Stimulated activated CD4-positive, alpha-beta T cell treated with anti-CD3 and anti-CD28 coated beads, Interleukin-1b, Interleukin-23, amount 100 ng/mL, for 24 hours (primary cell): ENCODE data around the gene DEXI.
"Not testable (repeated sequence)": the region's sequence is repeated elsewhere in the genome, so short reads cannot be mapped to it uniquely, and the experiment has no call there.

Source experiments
- DNase-seq, 4 experiments: peaks; one replicate each; pipeline ENCODE4 v3.0.0-alpha.2; 2020; ENCODE audit warnings: low read depth in 4 of 4, low spot score in 1 of 4

Gene DEXI

GRCh38 chr16:10929097-10929496 lies 13.2 kb downstream of the DEXI start:
- not testable (repeated sequence) for DNase-seq

DNA sequence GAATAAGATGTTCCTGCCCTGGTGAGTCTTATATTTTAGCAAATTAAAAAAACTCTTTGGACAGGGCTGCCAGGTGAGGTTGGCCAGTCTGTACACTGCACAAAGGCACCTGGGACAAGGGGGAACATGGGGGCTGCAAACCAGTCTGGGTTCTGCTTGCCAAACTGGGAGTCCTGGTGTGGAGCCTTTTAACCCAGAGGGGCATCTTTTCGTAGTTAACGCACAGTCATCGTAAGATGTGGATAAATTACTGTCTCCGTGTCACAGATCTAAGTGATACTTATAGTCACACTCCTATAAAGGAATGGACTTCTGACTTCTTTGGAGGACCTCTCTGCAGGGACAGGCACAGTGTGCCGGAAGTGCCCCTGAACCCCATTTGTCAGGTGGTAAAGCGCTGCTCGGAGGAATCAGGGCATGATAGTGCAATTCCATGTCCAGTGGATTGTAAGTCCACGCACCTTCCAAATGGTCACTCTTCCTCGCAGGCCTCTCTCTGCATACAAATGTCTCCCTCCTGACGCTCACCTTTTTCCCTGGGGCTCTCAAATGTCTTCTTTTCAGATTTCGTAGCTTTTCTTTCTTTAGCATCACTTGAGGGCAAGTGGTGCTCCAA lies 14.7 kb downstream of the DEXI start:
- DNase-seq = no peak

GRCh38 chr16:10926867-10927266 lies 15.4 kb downstream of the DEXI start:
- DNase-seq = no peak

- no peak for DNase-seq
Observed at GRCh38 chr16:10926094-10926493, 16.2 kb downstream of the DEXI start.

- not testable (repeated sequence) for DNase-seq
Observed at GRCh38 chr16:10925285-10925684, 17.0 kb downstream of the DEXI start.

GRCh38 chr16:10923650-10924214 lies 18.5 kb downstream of the DEXI start:
- DNase-seq = no peak

GRCh38 chr16:10923146-10923649 lies 19.1 kb downstream of the DEXI start:
- DNase-seq = no peak

DNA sequence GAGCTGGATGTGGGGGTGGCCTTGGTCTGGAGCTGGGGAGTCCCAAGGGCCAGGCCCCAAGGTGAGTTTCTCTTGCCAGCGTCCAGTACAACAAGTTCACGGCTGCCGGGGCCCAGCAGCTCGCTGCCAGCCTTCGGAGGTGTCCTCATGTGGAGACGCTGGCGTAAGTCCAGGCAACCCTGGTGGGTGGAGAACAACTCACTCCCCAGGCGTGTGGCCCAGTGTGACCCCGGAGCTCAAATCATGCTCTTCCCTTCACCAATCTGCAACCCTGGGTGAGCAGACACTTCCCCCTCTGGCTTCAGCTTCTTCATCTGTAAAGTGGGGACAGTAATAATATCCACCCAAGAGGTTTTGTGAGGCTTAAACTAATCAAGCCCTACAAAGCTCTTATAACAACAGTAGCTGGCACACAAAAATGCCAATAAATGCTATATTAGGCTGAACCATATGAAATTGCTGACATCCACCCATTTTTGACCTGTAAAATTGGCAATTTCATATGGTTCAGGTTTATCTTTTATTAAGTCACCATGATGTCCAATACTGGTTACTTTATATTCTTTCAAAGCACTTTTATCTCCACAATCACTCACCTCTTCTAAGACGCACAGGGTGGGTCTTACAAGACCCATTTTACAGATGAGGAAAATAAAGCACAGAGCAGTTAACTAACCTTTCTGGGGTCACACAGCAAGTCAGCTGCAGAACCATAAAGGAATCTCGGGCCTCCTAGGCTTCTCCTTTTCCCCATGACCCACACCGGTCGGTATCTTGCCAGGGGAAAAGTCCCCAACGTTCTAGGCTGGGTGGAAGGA lies 19.7 kb downstream of the DEXI start:
- DNase-seq = no peak

DNA sequence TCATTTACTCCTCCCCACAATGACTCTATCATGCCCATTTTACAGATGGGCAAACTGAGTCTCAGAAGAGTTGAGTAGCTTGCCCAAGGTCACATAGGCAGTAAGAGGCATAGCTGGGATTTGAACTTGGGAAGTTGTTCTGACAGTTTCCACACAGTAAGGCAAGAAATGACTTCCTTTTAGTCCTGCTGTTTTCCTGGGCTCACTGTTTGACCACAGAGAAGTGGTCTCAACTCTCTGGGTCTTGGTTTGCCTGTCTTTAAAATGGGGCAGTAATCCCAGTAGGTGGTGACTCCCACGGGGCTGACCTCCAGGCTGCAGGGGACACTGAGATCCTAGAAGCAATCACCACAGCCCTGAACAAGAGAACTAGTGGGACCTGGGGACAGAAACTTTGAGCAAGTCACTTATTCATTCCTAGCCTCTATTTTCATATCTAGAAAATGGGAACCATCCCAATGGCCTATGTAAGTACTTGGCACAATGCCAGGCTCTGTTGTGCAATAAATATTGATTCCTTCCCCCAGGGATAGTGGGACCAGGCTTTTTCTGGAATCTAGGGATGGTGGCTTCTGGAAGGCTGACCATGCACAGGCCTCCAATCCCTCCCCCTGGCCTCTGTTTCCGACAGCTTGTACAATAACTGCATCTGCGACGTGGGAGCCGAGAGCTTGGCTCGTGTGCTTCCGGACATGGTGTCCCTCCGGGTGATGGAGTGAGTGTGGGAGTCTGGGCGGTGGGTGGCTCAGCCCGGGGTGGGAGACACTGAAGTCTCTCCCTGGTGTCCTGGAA lies 20.5 kb downstream of the DEXI start:
- DNase-seq = no peak

- no peak for DNase-seq
Observed at GRCh38 chr16:10920726-10921427, 21.4 kb downstream of the DEXI start.

GRCh38 chr16:10919003-10919351 lies 23.3 kb downstream of the DEXI start:
- DNase-seq = no peak

DNA sequence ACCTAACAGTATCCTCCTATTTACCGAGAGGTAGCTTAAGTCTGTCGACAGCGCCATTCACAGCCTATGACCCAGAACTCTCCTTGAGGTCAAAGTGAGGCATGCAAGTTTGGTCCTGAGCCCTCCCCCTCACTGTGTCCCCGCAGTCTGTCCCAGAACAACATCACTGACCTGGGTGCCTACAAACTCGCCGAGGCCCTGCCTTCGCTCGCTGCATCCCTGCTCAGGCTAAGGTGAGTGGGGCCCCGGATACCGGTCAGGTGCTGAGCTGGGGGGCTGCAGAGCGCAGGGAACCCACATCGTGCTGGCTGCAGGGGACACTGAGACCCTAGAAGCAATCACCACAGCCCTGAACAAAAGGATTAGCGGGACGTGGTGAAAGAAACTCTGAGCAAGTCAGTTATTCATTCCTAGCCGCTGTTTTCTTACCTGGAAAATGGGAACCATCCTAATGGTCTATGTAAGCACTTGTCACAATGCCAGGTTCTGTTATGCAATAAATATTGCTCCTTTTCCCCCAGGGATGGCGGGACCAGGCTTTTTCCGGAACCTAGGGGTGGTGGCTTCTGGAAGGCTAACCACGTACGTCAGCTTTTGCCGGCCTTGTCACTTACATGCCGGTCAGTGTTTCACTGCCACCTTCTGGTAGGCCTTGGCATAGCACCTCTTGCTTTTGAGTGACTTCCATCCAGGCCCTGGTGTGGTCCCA lies 23.8 kb downstream of the DEXI start:
- DNase-seq = peak; percentile 68 to 76 (median 74)

DNA sequence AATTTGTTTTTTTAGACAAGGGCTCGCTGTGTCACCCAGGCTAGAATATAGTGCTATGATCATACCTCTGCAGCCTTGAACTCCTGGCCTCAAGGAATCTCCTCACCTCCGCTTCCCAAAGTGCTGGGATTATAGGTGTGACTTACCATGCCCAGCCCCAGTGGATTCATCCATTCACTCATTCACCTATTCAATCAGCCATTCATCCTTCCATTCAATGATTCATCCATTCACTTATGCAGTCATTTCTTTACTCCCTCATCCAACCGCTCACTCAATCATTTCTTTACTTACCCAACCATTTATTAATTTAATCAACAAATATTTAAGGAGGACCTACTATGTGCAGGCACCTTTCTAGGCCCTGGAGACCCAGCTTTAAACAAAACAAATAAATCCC lies 25.7 kb downstream of the DEXI start:
- DNase-seq = no peak

DNA sequence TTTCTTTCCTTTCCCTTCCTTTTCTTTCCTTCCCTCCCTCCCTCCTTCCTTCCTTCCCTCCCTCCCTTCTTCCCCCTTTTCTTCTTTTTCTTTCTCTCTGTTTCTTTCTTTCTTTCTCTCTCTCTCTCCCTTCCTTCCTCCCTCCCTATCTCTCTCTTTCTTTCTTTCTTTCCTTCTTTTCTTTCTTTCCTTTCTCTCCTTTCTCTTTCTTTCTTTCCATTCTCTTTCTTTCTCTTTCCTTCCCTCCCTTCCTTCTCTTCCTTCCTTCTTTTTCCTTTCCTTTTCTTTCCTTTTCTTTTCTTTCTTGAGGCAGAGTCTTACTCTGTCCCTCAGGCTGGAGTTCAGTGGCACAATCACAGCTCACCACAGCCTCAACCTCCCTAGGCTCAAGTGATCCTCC lies 31.0 kb downstream of the DEXI start:
- no peak for DNase-seq

DNA sequence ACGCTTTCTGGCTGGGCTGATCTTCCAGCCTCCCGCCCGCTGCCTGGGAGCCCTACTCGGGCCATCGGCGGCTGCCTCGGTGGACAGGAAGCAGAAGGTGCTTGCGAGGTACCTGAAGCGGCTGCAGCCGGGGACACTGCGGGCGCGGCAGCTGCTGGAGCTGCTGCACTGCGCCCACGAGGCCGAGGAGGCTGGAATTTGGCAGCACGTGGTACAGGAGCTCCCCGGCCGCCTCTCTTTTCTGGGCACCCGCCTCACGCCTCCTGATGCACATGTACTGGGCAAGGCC lies 34.6 kb downstream of the DEXI start:
- DNase-seq = no peak

- no peak for DNase-seq
Observed at GRCh38 chr16:10906914-10907756, 35.1 kb downstream of the DEXI start.

GRCh38 chr16:10906482-10906881 lies 35.8 kb downstream of the DEXI start:
- DNase-seq = no peak

- no peak for DNase-seq
Observed at GRCh38 chr16:10902999-10903398, 39.3 kb downstream of the DEXI start.

- no peak for DNase-seq
Observed at GRCh38 chr16:10897134-10897533, 45.1 kb downstream of the DEXI start.

DNA sequence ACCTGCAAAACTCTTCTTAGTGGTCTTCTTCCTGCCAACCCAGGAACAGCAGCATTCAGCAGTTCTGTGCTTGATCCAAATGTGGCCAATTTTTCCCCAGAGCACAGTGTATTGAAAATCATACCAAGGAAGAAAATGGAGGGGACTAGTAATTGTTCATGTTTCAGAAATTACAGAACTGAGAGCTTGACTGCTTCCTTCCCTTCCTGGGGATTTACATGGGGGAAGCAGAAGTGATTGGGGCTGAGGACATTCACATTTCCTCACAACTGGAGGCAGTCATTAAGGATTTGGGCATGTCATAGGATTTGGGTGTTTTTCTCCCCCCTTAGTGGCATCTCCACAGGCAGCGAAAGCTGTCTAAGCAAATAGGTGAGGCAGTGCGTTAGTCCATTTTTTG lies 45.5 kb downstream of the DEXI start:
- no peak for DNase-seq
